ENCODE results near the gene LYSMD1. TPM values are rescaled to one million over a fixed set of nuclear protein-coding genes. Genes with fewer than 3 reads are reported as not detected.

LYSMD1 gene
- total RNA-seq (6.4 and 8.2 TPM in 2 replicates), polyA plus RNA-seq (1.7 and 2.1 TPM in 2 replicates), polyA minus RNA-seq (3.8 and 4.7 TPM in 2 replicates), Bru-seq, nascent RNA (percentile 62 among the genes with signal in this experiment), BruChase-seq, experiment 1, labeled RNA remaining after a 6-hour chase (percentile 70 among the genes with signal in this experiment), BruChase-seq, experiment 2, labeled RNA remaining after a 2-hour chase (percentile 71 among the genes with signal in this experiment)
- polyA plus RNA-seq (2011; cell fraction: cytosol; rRNA removed), result 2.2 and 2.7 TPM in 2 replicates
- polyA plus RNA-seq (2011; cell fraction: nucleus; rRNA removed), result 14.0 and 15.7 TPM in 2 replicates
- polyA plus RNA-seq (2012), result 2.5 and 2.8 TPM in 2 replicates
- polyA minus RNA-seq (2011; cell fraction: cytosol; rRNA and poly(A)+ RNA removed), result 3.9 TPM
- polyA minus RNA-seq (2011; cell fraction: nucleus; rRNA and poly(A)+ RNA removed), result 6.2 and 6.9 TPM in 2 replicates
- long read RNA-seq, partial matches to known transcripts, result 0 of 2 reads
- long read RNA-seq, other reads (novel, unspliced or antisense), result 1 of 2 reads

DNA sequence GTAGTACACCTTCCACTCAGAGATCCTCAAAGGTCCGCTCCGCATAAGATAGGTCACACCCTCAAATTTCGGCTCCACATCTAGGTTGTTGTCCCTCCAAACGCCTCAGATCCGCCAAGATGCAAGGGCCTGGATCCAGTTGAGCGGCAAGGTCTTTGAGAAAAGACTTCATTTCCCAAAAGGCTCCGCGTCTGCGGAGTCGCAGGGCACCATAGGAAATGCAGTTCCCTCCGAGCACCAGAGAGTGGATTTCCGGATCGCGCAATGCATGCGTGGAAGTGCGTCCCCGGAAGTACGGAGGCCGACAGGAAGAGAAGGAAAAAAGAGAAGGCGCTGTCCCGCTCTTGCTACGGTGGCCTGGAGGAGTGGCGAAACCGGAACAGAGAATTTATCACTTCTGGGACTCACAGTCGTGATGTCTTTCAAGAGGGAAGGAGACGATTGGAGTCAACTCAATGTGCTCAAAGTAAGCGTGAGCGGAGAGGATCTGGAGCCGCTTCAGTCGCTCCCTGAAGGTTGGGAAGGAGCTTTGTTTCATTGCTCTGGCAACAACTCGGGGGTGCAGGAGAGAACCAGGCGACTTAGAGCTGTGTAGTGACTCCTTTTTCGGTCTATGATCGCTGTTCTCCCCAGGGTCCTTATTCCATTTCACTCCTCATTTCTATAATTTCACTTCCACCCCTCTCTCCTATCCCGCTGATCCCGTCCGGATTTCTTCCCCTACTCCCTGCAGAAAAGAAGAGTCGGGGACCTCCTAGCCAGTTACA lies at the start of gene LYSMD1, which contains the start of gene SCNM1:
LYSMD1 (minus strand) TSS at position 165 of the 767 bp plus-strand sequence. CDS start 644 bp downstream, outside the sequence.
SCNM1 (plus strand) TSS at position 407 of the 767 bp plus-strand sequence; CDS start at position 416, 9 bp downstream.
- dilution Hi-C loops (cut with MboI; ENCODE audit: extremely low pct_ligation_motif_present, low sequenced_read_pairs), result no loop called here
- TSS peak; percentile 72 for BruUV-seq (replicated peaks)
- peaks cover 0 to 14% of the 10 kb centered on the region in 2 experiments for H3K36me3 ChIP-seq (ENCODE audit: control insufficient read depth in 2 of 2, extremely low read depth in 1 of 2, insufficient read depth in 2 of 2, low read length in 2 of 2)

GRCh38 chr1:151213560-151213959 lies 47.9 kb upstream of the LYSMD1 start:
- intact Hi-C loops (cut with micrococcal nuclease), result no loop called here
- no peaks in the 10 kb centered on the region for H3K9me3 ChIP-seq (replicated peaks; ENCODE audit: control insufficient read depth, insufficient read depth, low read length)
- H3K27ac ChIP-seq (ENCODE audit: insufficient read depth, low read depth, low read length), result no peak overlapping the region
- BruUV-seq (replicated peaks), result no TSS peak
- no peak overlapping the region for H3K4me2 ChIP-seq (ENCODE audit: insufficient read depth, low read length)
- no peak for TF ChIP-seq POLR2A (IDR thresholded peaks at IDR 0.05; ENCODE audit: low read depth, low read length)
- no peak for TF ChIP-seq CTCF (IDR thresholded peaks at IDR 0.05; ENCODE audit: extremely low read depth in 1 of 2, insufficient read depth in 1 of 2, low read depth in 1 of 2, low read length in 2 of 2)
- no peak for TF ChIP-seq JUN (IDR thresholded peaks at IDR 0.05; ENCODE audit: borderline replicate concordance, insufficient read depth, insufficient read length, low read depth)
- no peak for TF ChIP-seq EZH2 (IDR thresholded peaks at IDR 0.05; ENCODE audit: borderline replicate concordance, low read depth, low read length, severe bottlenecking)
- TF ChIP-seq POLR2AphosphoS5 (IDR thresholded peaks at IDR 0.05; ENCODE audit: insufficient read depth, low read depth, low read length), result no peak
- TF ChIP-seq, protein P1, sequence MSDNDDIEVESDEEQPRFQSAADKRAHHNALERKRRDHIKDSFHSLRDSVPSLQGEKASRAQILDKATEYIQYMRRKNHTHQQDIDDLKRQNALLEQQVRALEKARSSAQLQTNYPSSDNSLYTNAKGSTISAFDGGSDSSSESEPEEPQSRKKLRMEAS (IDR thresholded peaks at IDR 0.05; ENCODE audit: insufficient read depth, insufficient read length), result no peak
- TF ChIP-seq MYC (IDR thresholded peaks at IDR 0.05; ENCODE audit: low read depth, low read length), result no peak
- TF ChIP-seq FOS (IDR thresholded peaks at IDR 0.05; ENCODE audit: borderline replicate concordance, insufficient read depth, low read length), result no peak
- no peak for TF ChIP-seq GATA2 (IDR thresholded peaks at IDR 0.05; ENCODE audit: insufficient read depth, insufficient read length, low read depth, low read length)
- no peak for FAIRE-seq
- no peak overlapping the region for H2AFZ ChIP-seq (ENCODE audit: low read depth, low read length)
- H3K27me3 ChIP-seq (ENCODE audit: control insufficient read depth in 2 of 2, insufficient read depth in 2 of 2, low read length in 2 of 2), result no peaks in the 10 kb centered on the region
- H3K9ac ChIP-seq (replicated peaks; ENCODE audit: extremely low read depth, insufficient read depth, low read length), result no peak overlapping the region
- ChIA-PET POLR2A (no interaction called here), CTCF (interaction anchor here (0.7 kb wide), 1 partner anchor 33 kb away, joined by 3 read pairs; no protein-coding TSS in a partner anchor)
- H4K20me1 ChIP-seq (replicated peaks; ENCODE audit: control insufficient read depth, extremely low read depth, insufficient read depth, low read length), result peaks cover 4% of the 10 kb centered on the region
- H3K9me1 ChIP-seq (replicated peaks; ENCODE audit: control insufficient read depth, extremely low read depth, insufficient read depth, low read length), result no peaks in the 10 kb centered on the region
- peaks cover 2% of the 10 kb centered on the region for H3K4me1 ChIP-seq (ENCODE audit: control insufficient read depth, extremely low read depth, insufficient read depth, low read length)
- no peak overlapping the region for H3K4me3 ChIP-seq (replicated peaks in 1 of 3; ENCODE audit: insufficient read depth in 1 of 3, low read depth in 1 of 3, low read length in 3 of 3)
- peaks cover 85% of the 10 kb centered on the region for H3K79me2 ChIP-seq (ENCODE audit: control insufficient read depth, insufficient read depth, low read length)
- dilution Hi-C loops (cut with MboI; ENCODE audit: extremely low pct_ligation_motif_present, low sequenced_read_pairs), result no loop called here
- H3K36me3 ChIP-seq (ENCODE audit: control insufficient read depth in 2 of 2, extremely low read depth in 1 of 2, insufficient read depth in 2 of 2, low read length in 2 of 2), result peaks cover 0 to 4% of the 10 kb centered on the region in 2 experiments
- DNase-seq (ENCODE audit: low read depth, low spot score), result no peak

More for the DNA sequence above, at the start of gene LYSMD1, which contains the start of gene SCNM1:
- ChIA-PET POLR2A (interaction anchor here (0.7 kb wide), 1 partner anchor 116 kb away, joined by 3 read pairs; no protein-coding TSS in a partner anchor), CTCF (interaction anchor here (0.9 to 2.9 kb wide), 10 partner anchors 11 to 141 kb away, joined by 3 to 17 read pairs (median 4); partner anchors contain the start of gene VPS72)
- Histone ChIP-seq H3K9ac (replicated peaks; ENCODE audit: extremely low read depth, insufficient read depth, low read length) (peak within 1 kb of the TSS; percentile 94), H3K27ac (ENCODE audit: insufficient read depth, low read depth, low read length) (peak within 1 kb of the TSS; percentile 65), H3K4me3 (replicated peaks in 1 of 3; ENCODE audit: insufficient read depth in 1 of 3, low read depth in 1 of 3, low read length in 3 of 3) (peak within 1 kb of the TSS; percentile 65 to 89 (median 81)), H3K4me2 (ENCODE audit: insufficient read depth, low read length) (peak within 1 kb of the TSS; percentile 92), H3K79me2 (ENCODE audit: control insufficient read depth, insufficient read depth, low read length) (peaks cover 21% of the 10 kb centered on the region), H2AFZ (ENCODE audit: low read depth, low read length) (peak within 1 kb of the TSS; percentile 90), H3K9me3 (replicated peaks; ENCODE audit: control insufficient read depth, insufficient read depth, low read length) (no peaks in the 10 kb centered on the region), H3K9me1 (replicated peaks; ENCODE audit: control insufficient read depth, extremely low read depth, insufficient read depth, low read length) (no peaks in the 10 kb centered on the region), H4K20me1 (replicated peaks; ENCODE audit: control insufficient read depth, extremely low read depth, insufficient read depth, low read length) (no peaks in the 10 kb centered on the region), H3K4me1 (ENCODE audit: control insufficient read depth, extremely low read depth, insufficient read depth, low read length) (peaks cover 19% of the 10 kb centered on the region), H3K27me3 (ENCODE audit: control insufficient read depth in 2 of 2, insufficient read depth in 2 of 2, low read length in 2 of 2) (no peaks in the 10 kb centered on the region)
- peak; percentile 98 for FAIRE-seq
- intact Hi-C loops (cut with micrococcal nuclease), result loop anchor here (1.0 kb wide), 5 partner anchors 20 to 158 kb away; partner anchors contain the start of genes PIP5K1A, PRUNE1, SEMA6C and VPS72
- TF ChIP-seq POLR2A (IDR thresholded peaks at IDR 0.05; ENCODE audit: low read depth, low read length) (peak; percentile 69), GATA2 (IDR thresholded peaks at IDR 0.05; ENCODE audit: insufficient read depth, insufficient read length, low read depth, low read length) (no peak)
- TF ChIP-seq, protein P1 (IDR thresholded peaks at IDR 0.05; ENCODE audit: insufficient read depth, insufficient read length), result peak; percentile 28
- peak; percentile 98 for DNase-seq (ENCODE audit: low read depth, low spot score)
